Measurements from ENCODE around the gene SLC22A23. TPM values are rescaled to one million over a fixed set of nuclear protein-coding genes. Genes with fewer than 3 reads are reported as not detected.

SLC22A23 gene
- total RNA-seq, 4 donors from 2014 or later = 16.6 to 21.8 (median 17.6) TPM

- Histone ChIP-seq H3K4me3 (replicated peaks in 1 of 3) (no peak overlapping the region), H3K36me3 (no peaks in the 10 kb centered on the region), H3K27me3 (no peaks in the 10 kb centered on the region), H3K27ac (no peak overlapping the region), H3K4me1 (peaks cover 4 to 8% of the 10 kb centered on the region in 2 donors), H3K9me3 (no peaks in the 10 kb centered on the region)
- DNase-seq = no peak
- no peak for TF ChIP-seq CTCF (IDR thresholded peaks at IDR 0.05)
- WGBS, 2 donors = 90 to 99% methylated on average over 4 of the region's 4 CpGs
- intact Hi-C loops (cut with DNase I) = no loop called here
These were observed 10.7 kb downstream of the SLC22A23 start for GRCh38 chr6:3446184-3446583.

DNA sequence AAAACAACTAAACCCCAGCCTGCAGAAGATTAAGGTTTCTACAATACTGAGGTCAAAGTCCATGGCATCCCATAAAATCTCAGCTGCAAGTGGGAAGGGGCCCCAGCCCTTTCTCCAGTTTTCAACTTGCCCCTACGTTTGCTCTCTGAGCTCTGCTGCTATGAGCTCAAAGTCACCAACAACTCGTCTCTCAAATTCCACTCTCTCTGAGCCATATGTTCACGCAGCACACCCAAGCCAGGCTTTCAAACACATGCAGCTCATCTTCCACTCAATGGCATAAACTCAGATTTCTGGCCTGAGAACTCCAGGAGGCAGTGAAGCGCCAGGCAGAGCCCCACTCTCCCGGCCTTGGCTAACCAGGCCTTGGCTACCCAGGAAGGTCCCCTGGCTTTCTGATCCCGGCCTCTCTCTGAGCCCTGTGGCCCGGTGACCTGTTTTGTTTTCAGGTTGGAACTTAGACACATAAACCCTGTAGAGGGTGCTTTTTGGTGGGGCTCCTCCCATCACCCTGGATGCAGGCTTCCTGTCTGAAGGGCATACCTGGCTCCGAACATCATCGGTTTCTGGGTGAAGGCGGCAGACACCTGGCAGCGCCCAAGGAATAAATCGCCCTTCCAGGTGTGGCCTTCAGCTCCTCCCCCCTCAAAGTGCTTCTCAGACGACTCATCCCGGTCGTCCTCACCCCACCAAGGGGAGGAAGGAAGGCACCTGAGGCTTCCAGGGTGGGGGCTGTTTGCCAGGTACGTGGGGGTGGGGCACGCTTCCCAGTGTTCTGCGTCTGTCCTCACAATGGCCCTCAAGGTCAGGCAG, 12.4 kb downstream of the SLC22A23 start:
- no peak for DNase-seq
- WGBS, 2 donors = 90 to 93% methylated on average over 12 to 18 of the region's 18 CpGs
- Histone ChIP-seq H3K4me3 (replicated peaks in 1 of 3) (no peak overlapping the region), H3K27me3 (no peaks in the 10 kb centered on the region), H3K36me3 (no peaks in the 10 kb centered on the region), H3K27ac (no peak overlapping the region), H3K4me1 (peaks cover 4 to 8% of the 10 kb centered on the region in 2 donors), H3K9me3 (no peaks in the 10 kb centered on the region)
- intact Hi-C loops (cut with DNase I) = no loop called here
- TF ChIP-seq CTCF (IDR thresholded peaks at IDR 0.05) (no peak), POLR2A (IDR thresholded peaks at IDR 0.05) (no peak)

GRCh38 chr6:3443221-3443515, 13.7 kb downstream of the SLC22A23 start:
- no peak for DNase-seq
- 48 to 62% methylated on average over 3 of the region's 3 CpGs for WGBS, 2 donors
- no peak overlapping the region for H3K27ac ChIP-seq
- H3K4me1 ChIP-seq = peaks cover 4 to 8% of the 10 kb centered on the region in 2 donors
- TF ChIP-seq CTCF (IDR thresholded peaks at IDR 0.05) (no peak), POLR2A (IDR thresholded peaks at IDR 0.05) (no peak)
- no peak overlapping the region for H3K4me3 ChIP-seq (replicated peaks in 1 of 3)
- H3K27me3 ChIP-seq = no peaks in the 10 kb centered on the region
- no peaks in the 10 kb centered on the region for H3K9me3 ChIP-seq
- intact Hi-C loops (cut with DNase I) = no loop called here
- no peaks in the 10 kb centered on the region for H3K36me3 ChIP-seq

- intact Hi-C loops (cut with DNase I) = no loop called here
- Histone ChIP-seq H3K4me1 (peaks cover 4 to 8% of the 10 kb centered on the region in 2 donors), H3K9me3 (no peaks in the 10 kb centered on the region), H3K27me3 (no peaks in the 10 kb centered on the region), H3K27ac (no peak overlapping the region), H3K4me3 (replicated peaks in 1 of 3) (no peak overlapping the region), H3K36me3 (no peaks in the 10 kb centered on the region)
- 80 to 81% methylated on average over 8 of the region's 8 CpGs for WGBS, 2 donors
- DNase-seq = no peak
- TF ChIP-seq POLR2A (IDR thresholded peaks at IDR 0.05) (no peak), CTCF (IDR thresholded peaks at IDR 0.05) (no peak)
These were observed 14.2 kb downstream of the SLC22A23 start for GRCh38 chr6:3442431-3443220.

- intact Hi-C loops (cut with DNase I) = no loop called here
- 86 to 94% methylated on average over 5 of the region's 5 CpGs for WGBS, 2 donors
- no peaks in the 10 kb centered on the region for H3K27me3 ChIP-seq
- no peak overlapping the region for H3K4me3 ChIP-seq (replicated peaks in 1 of 3)
- no peaks in the 10 kb centered on the region for H3K9me3 ChIP-seq
- no peak overlapping the region for H3K27ac ChIP-seq
- H3K4me1 ChIP-seq = peaks cover 4 to 8% of the 10 kb centered on the region in 2 donors
- H3K36me3 ChIP-seq = no peaks in the 10 kb centered on the region
- DNase-seq = no peak
- no peak for TF ChIP-seq POLR2A (IDR thresholded peaks at IDR 0.05)
- TF ChIP-seq CTCF (IDR thresholded peaks at IDR 0.05) = no peak
These were observed 15.9 kb downstream of the SLC22A23 start for GRCh38 chr6:3440911-3441310.
